SU-DHL-6 (cell line): ENCODE measurements around the gene TMEM74B.

ENCODE experiments used
- EZH2phosphoT487 ChIP-seq: fragments of 200-600 bp; sonication (generic), shearing (Covaris generic); conservative IDR thresholded peaks from 2 replicates; pipeline ENCODE4 v1.6.1; 2018; ENCODE audit warnings: mild to moderate bottlenecking, antibody characterized with exemption, low read length, moderate library complexity, mixed read lengths
- TF ChIP-seq, protein P1 (sequence below): fragments of 200-600 bp; sonication (generic); IDR thresholded peaks from one replicate; pipeline ENCODE4 v1.5.1; 2017; ENCODE audit warnings: antibody characterized with exemption, mild to moderate bottlenecking, low read length, moderate library complexity; ENCODE audit not compliant: insufficient read depth, poor library complexity, severe bottlenecking

DNA sequence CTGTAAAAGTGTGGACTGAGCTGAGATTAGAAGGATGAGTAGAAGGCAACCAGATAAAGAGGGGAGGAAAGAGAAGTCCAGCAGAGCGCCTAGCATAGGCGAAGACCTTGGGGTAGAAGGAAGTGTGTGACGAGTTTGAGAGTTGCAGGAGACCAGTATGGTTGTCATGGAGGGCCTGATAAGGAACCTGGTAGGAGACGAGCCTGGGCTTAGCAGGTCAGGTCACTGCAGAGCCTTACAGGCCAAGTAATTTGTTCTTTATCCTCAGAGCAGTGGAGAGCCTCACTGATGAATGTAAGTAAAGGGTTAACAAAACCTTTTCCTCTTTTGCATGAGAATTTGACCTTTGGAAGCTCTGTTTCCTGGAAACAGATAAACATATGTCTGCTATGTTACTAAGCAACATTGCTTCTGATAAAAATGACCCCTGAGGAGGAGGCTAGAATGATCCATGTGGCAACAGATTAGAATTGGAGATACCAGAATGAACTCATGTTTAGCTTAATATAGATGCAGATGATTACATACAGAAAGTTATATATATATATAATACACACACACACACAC, 2.9 kb upstream of the TMEM74B start:
- TF ChIP-seq, protein P1, sequence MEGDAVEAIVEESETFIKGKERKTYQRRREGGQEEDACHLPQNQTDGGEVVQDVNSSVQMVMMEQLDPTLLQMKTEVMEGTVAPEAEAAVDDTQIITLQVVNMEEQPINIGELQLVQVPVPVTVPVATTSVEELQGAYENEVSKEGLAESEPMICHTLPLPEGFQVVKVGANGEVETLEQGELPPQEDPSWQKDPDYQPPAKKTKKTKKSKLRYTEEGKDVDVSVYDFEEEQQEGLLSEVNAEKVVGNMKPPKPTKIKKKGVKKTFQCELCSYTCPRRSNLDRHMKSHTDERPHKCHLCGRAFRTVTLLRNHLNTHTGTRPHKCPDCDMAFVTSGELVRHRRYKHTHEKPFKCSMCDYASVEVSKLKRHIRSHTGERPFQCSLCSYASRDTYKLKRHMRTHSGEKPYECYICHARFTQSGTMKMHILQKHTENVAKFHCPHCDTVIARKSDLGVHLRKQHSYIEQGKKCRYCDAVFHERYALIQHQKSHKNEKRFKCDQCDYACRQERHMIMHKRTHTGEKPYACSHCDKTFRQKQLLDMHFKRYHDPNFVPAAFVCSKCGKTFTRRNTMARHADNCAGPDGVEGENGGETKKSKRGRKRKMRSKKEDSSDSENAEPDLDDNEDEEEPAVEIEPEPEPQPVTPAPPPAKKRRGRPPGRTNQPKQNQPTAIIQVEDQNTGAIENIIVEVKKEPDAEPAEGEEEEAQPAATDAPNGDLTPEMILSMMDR = no peak
- TF ChIP-seq EZH2phosphoT487 = no peak
